Large intestine (tissue), 3 donors: ENCODE data around the gene SYN1. TPM values are rescaled to one million over a fixed set of nuclear protein-coding genes. Genes with fewer than 3 reads are reported as not detected.

Experiments used
- DNase-seq, 2 donors: peaks; one replicate each; pipeline versions ENCODE4 v3.0.0 to v3.0.0-alpha.2; 2013
- H3K27ac ChIP-seq: one replicate; pipeline ENCODE4 v1.5.1; 2013; ENCODE audit warnings: low read length
- H3K27me3 ChIP-seq: 2 replicates; pipeline ENCODE4 v1.6.1; 2013; ENCODE audit warnings: low read length; ENCODE audit not compliant: control insufficient read depth, insufficient read depth
- H3K36me3 ChIP-seq: 2 replicates; pipeline ENCODE4 v1.6.1; 2013; ENCODE audit warnings: low read length; ENCODE audit not compliant: control insufficient read depth, insufficient read depth
- H3K4me1 ChIP-seq: one replicate; pipeline ENCODE4 v1.6.1; 2013; ENCODE audit warnings: low read length; ENCODE audit not compliant: control insufficient read depth, insufficient read depth
- H3K4me3 ChIP-seq: one replicate; pipeline ENCODE4 v1.5.1; 2013; ENCODE audit warnings: low read length
- H3K9me3 ChIP-seq: one replicate; pipeline ENCODE4 v1.6.1; 2013; ENCODE audit warnings: mild to moderate bottlenecking, low read depth, low read length, moderate library complexity; ENCODE audit not compliant: control insufficient read depth
- WGBS: methylation state at CpG from one replicate; pipeline ENCODE4 v1.1.5; 2013; ENCODE audit warnings: low lambda C conversion rate; ENCODE audit not compliant: insufficient coverage; 5-methylcytosine and 5-hydroxymethylcytosine counted together
- polyA plus RNA-seq: library from polyadenylated mRNA; unstranded; fragments of 120-200 nt; gene quantifications from one replicate; pipeline ENCODE4 v1.2.1, GENCODE V29; 2013

Gene SYN1
- polyA plus RNA-seq, 1 donor: 5.7 TPM

- Histone ChIP-seq H3K4me3 (peak overlapping the region; percentile 61), H3K27ac (no peak overlapping the region), H3K4me1 (no peaks in the 10 kb centered on the region), H3K36me3 (no peaks in the 10 kb centered on the region), H3K9me3 (no peaks in the 10 kb centered on the region), H3K27me3 (no peaks in the 10 kb centered on the region)
- DNase-seq: no peak
- WGBS: no CpG with 5 or more reads among the region's 34 CpGs
These were observed 95.9 kb downstream of the SYN1 start for GRCh38 chrX:47523713-47524166.

- H3K4me3 ChIP-seq: peak overlapping the region; percentile 61
- H3K36me3 ChIP-seq: no peaks in the 10 kb centered on the region
- DNase-seq: peak; percentile 71 to 72
- WGBS: no CpG with 5 or more reads among the region's 33 CpGs
- H3K4me1 ChIP-seq: no peaks in the 10 kb centered on the region
- no peak overlapping the region for H3K27ac ChIP-seq
- H3K9me3 ChIP-seq: no peaks in the 10 kb centered on the region
- no peaks in the 10 kb centered on the region for H3K27me3 ChIP-seq
These were observed 96.4 kb downstream of the SYN1 start for GRCh38 chrX:47523297-47523696.

Other genes starting within 250 kb of the SYN1 start
- gene ZNF157, start 249.3 kb downstream of the SYN1 start, polyA plus RNA-seq: 0.27 TPM
- gene ZNF41, start 136.6 kb downstream of the SYN1 start, polyA plus RNA-seq: 7.7 TPM
- 55.4 TPM for gene ARAF, start 58.7 kb downstream of the SYN1 start, polyA plus RNA-seq
- 84.0 TPM for gene TIMP1, start 37.4 kb downstream of the SYN1 start, polyA plus RNA-seq
- gene CFP, start 10.1 kb upstream of the SYN1 start, polyA plus RNA-seq: 4.2 TPM
- 22.4 TPM for gene ELK1, start 30.7 kb upstream of the SYN1 start, polyA plus RNA-seq
- gene UXT, start 39.3 kb upstream of the SYN1 start, polyA plus RNA-seq: 168 TPM
- gene ZNF81, start 217.0 kb upstream of the SYN1 start, polyA plus RNA-seq: 6.3 TPM